SK-N-SH (cell line): ENCODE results near the gene RGL1. TPM values are rescaled to one million over a fixed set of nuclear protein-coding genes. Genes with fewer than 3 reads are reported as not detected.

Experiments
- CTCF ChIA-PET: fragments of 300-600, 350-600 bp; formaldehyde crosslinking; extraction: SDS; loops from one replicate; lab custom pipeline; 2021; lab: Yijun Ruan, JAX
- POLR2A ChIA-PET: fragments of 350-600 bp; sonication (Branson Sonifier 250); formaldehyde crosslinking; extraction: SDS; loops from one replicate; lab custom pipeline; 2020; ENCODE audit warnings: antibody characterized with exemption, inconsistent platforms; lab: Yijun Ruan, JAX
- DNase-seq: peaks from one replicate; pipeline ENCODE4 v3.0.0; 2012
- H2AFZ ChIP-seq: fragments of 200-600 bp; sonication (generic); 2 replicates; pipeline ENCODE4 v1.8.1; 2016; ENCODE audit warnings: antibody characterized with exemption, mild to moderate bottlenecking, low read depth
- H3F3A ChIP-seq: fragments of 200-600 bp; sonication (generic); replicated peaks from 2 replicates; pipeline ENCODE3; 2016; ENCODE audit warnings: antibody characterized with exemption, mild to moderate bottlenecking; ENCODE audit not compliant: insufficient read depth
- H3K27ac ChIP-seq, 2 experiments: fragments of 200-500 bp in 1 of 2; fragments of 200-600 bp in 1 of 2; sonication (Bioruptor generic) in 1 of 2; sonication (generic), shearing (Covaris generic) in 1 of 2; 2 replicates each; pipeline versions ENCODE4 v1.5.1 to v1.6.1; 2014 to 2016; ENCODE audit warnings: low read depth in 2 of 2, inconsistent platforms in 1 of 2, low read length in 1 of 2, mild to moderate bottlenecking in 1 of 2, mixed read lengths in 1 of 2
- H3K27me3 ChIP-seq: fragments of 200-600 bp; sonication (generic), shearing (Covaris generic); 2 replicates; pipeline ENCODE4 v1.6.1; 2016; ENCODE audit warnings: mixed run types; ENCODE audit not compliant: insufficient read depth
- H3K36me3 ChIP-seq, 2 experiments: fragments of 200-500 bp in 1 of 2; fragments of 200-600 bp in 1 of 2; sonication (Bioruptor generic) in 1 of 2; sonication (generic) in 1 of 2; replicated peaks in 1 of 2; 2 replicates each; pipeline versions ENCODE3 to v1.5.1; 2014 to 2016; ENCODE audit warnings: low read length in 1 of 2, mild to moderate bottlenecking in 1 of 2; ENCODE audit not compliant: insufficient read depth in 2 of 2, control insufficient read depth in 1 of 2
- H3K4me1 ChIP-seq, 2 experiments: fragments of 200-500 bp in 1 of 2; fragments of 200-600 bp in 1 of 2; sonication (Bioruptor generic) in 1 of 2; sonication (generic), shearing (Covaris generic) in 1 of 2; 2 replicates each; pipeline versions ENCODE4 v1.5.1 to v1.6.1; 2014 to 2016; ENCODE audit warnings: low read depth in 1 of 2, low read length in 1 of 2, mixed run types in 1 of 2; ENCODE audit not compliant: insufficient read depth in 2 of 2, control insufficient read depth in 1 of 2
- H3K4me2 ChIP-seq: fragments of 200-600 bp; sonication (generic), shearing (Covaris generic); 2 replicates; pipeline ENCODE4 v1.6.1; 2017; ENCODE audit warnings: mixed run types
- H3K4me3 ChIP-seq, 2 experiments: fragments of 200-500 bp in 1 of 2; fragments of 200-600 bp in 1 of 2; sonication (Bioruptor generic) in 1 of 2; sonication (generic), shearing (Covaris generic) in 1 of 2; 2 replicates each; pipeline versions ENCODE4 v1.5.1 to v1.8.1; 2014 to 2016; ENCODE audit warnings: low read depth in 2 of 2, inconsistent platforms in 1 of 2, low read length in 1 of 2, mild to moderate bottlenecking in 1 of 2, mixed read lengths in 1 of 2, moderate library complexity in 1 of 2
- H3K79me2 ChIP-seq: fragments of 200-600 bp; sonication (generic); 2 replicates; pipeline ENCODE4 v1.8.1; 2017; ENCODE audit warnings: mild to moderate bottlenecking; ENCODE audit not compliant: insufficient read depth
- H3K9ac ChIP-seq: fragments of 200-600 bp; sonication (generic); 2 replicates; pipeline ENCODE4 v1.6.1; 2017; ENCODE audit warnings: mixed run types
- H3K9me2 ChIP-seq: fragments of 200-600 bp; sonication (generic); 2 replicates; pipeline ENCODE4 v1.6.1; 2017; ENCODE audit warnings: mixed run types
- H3K9me3 ChIP-seq: fragments of 200-600 bp; sonication (generic); 2 replicates; pipeline ENCODE4 v1.6.1; 2017; ENCODE audit warnings: mixed run types, mild to moderate bottlenecking, moderate library complexity
- H4K20me1 ChIP-seq: fragments of 200-600 bp; sonication (generic); 2 replicates; pipeline ENCODE4 v1.6.1; 2017; ENCODE audit warnings: mild to moderate bottlenecking, mixed run types; ENCODE audit not compliant: insufficient read depth
- CTCF ChIP-seq: fragments of 200-600 bp; sonication (generic); IDR thresholded peaks from 2 replicates; pipeline ENCODE4 v1.6.1; 2017; ENCODE audit warnings: antibody characterized with exemption, mild to moderate bottlenecking, moderate library complexity
- ELF1 ChIP-seq: IDR thresholded peaks from 2 replicates; pipeline ENCODE4 v1.4.0; 2012
- FOXJ3 ChIP-seq: sonication (generic); formaldehyde crosslinking; IDR thresholded peaks from 2 replicates; pipeline ENCODE4 v1.5.1; 2020; ENCODE audit warnings: mild to moderate bottlenecking, missing genetic modification reagents
- FOXM1 ChIP-seq: IDR thresholded peaks from 2 replicates; pipeline ENCODE4 v1.4.0; 2012; ENCODE audit warnings: low read depth, mild to moderate bottlenecking
- IRF3 ChIP-seq: fragments of 150-350 bp; IDR thresholded peaks from 2 replicates; pipeline ENCODE4 v1.6.1; 2016; ENCODE audit warnings: mild to moderate bottlenecking, low read depth, low read length
- JUND ChIP-seq: IDR thresholded peaks from 2 replicates; pipeline ENCODE4 v1.4.0; 2012
- MEF2A ChIP-seq: IDR thresholded peaks from 2 replicates; pipeline ENCODE4 v1.4.0; 2012; ENCODE audit warnings: low read depth, borderline replicate concordance
- NFIC ChIP-seq: IDR thresholded peaks from 2 replicates; pipeline ENCODE4 v1.4.0; 2012; ENCODE audit warnings: borderline replicate concordance
- PBX3 ChIP-seq: IDR thresholded peaks from 2 replicates; pipeline ENCODE4; 2012
- POLR2AphosphoS5 ChIP-seq: IDR thresholded peaks from 2 replicates; pipeline ENCODE4 v1.6.1; 2012; ENCODE audit warnings: low read depth, low read length
- RCOR1 ChIP-seq: fragments of 150-350 bp; IDR thresholded peaks from 2 replicates; pipeline ENCODE4 v1.6.1; 2017; ENCODE audit warnings: antibody characterized with exemption, low read length
- RFX5 ChIP-seq: IDR thresholded peaks from 2 replicates; pipeline ENCODE4 v1.6.1; 2012; ENCODE audit warnings: mild to moderate bottlenecking, improper control_type of control experiment, low read length
- SIN3A ChIP-seq: IDR thresholded peaks from 2 replicates; pipeline ENCODE4 v1.6.1; 2012; ENCODE audit warnings: low read depth, mild to moderate bottlenecking, low read length, moderate library complexity, borderline replicate concordance
- SMC3 ChIP-seq: IDR thresholded peaks from 2 replicates; pipeline ENCODE4 v1.6.1; 2012; ENCODE audit warnings: low read depth, low read length, improper control_type of control experiment
- TEAD4 ChIP-seq: IDR thresholded peaks from 2 replicates; pipeline ENCODE4 v1.4.0; 2012; ENCODE audit warnings: mild to moderate bottlenecking, borderline replicate concordance; ENCODE audit not compliant: insufficient read depth
- USF1 ChIP-seq: IDR thresholded peaks from 2 replicates; pipeline ENCODE4 v1.4.0; 2012; ENCODE audit warnings: low read depth, borderline replicate concordance
- USF2 ChIP-seq: fragments of 150-350 bp; IDR thresholded peaks from 2 replicates; pipeline ENCODE4 v1.6.1; 2017; ENCODE audit warnings: antibody characterized with exemption, low read length, low read depth, borderline replicate concordance
- polyA plus RNA-seq, 3 experiments: library from polyadenylated mRNA; depleted of rRNA; stranded (reverse); fragments of >200 nt; gene quantifications; 2 replicates each; pipeline ENCODE4 v1.2.3, GENCODE V29; 2012

Gene RGL1
- polyA plus RNA-seq, 1 of the 3 experiments (the other 2 are of a cell fraction), result 8.3 TPM

GRCh38 chr1:183892351-183892793 lies 87.5 kb downstream of the RGL1 start:
- H3K36me3 ChIP-seq, result peaks cover 27 to 89% of the 10 kb centered on the region in 2 experiments
- H3K4me2 ChIP-seq, result no peak overlapping the region
- CTCF ChIA-PET, result interaction anchor here (0.9 to 3.0 kb wide), 3 partner anchors 11 to 237 kb away, joined by 3 to 12 read pairs (median 8); no protein-coding TSS in a partner anchor
- peaks cover 0 to 7% of the 10 kb centered on the region in 2 experiments; a peak in 3 of 4 replicates for H3K4me1 ChIP-seq
- no peaks in the 10 kb centered on the region for H3K9me2 ChIP-seq
- H2AFZ ChIP-seq, result no peak overlapping the region
- no peaks in the 10 kb centered on the region for H3F3A ChIP-seq
- no peaks in the 10 kb centered on the region for H4K20me1 ChIP-seq
- DNase-seq, result no peak
- H3K79me2 ChIP-seq, result no peaks in the 10 kb centered on the region
- no peak overlapping the region for H3K4me3 ChIP-seq
- TF ChIP-seq IRF3 (no peak), USF1 (no peak), RFX5 (no peak), TEAD4 (no peak), PBX3 (no peak), FOXM1 (no peak), POLR2AphosphoS5 (no peak), ELF1 (no peak), JUND (no peak), CTCF (no peak), SIN3A (no peak), RCOR1 (no peak), FOXJ3 (CRISPR knock-in tag) (no peak), MEF2A (no peak), SMC3 (no peak), NFIC (no peak), USF2 (no peak)
- TF ChIP-seq, all 33 proteins: peak for 0
- no peaks in the 10 kb centered on the region for H3K9me3 ChIP-seq
- POLR2A ChIA-PET, result no interaction called here
- no peaks in the 10 kb centered on the region for H3K27me3 ChIP-seq
- no peak overlapping the region for H3K9ac ChIP-seq
- H3K27ac ChIP-seq, result no peak overlapping the region
